SKM-1 (cell line): ENCODE data around the gene TOMM20.

Experiments used
- DNase-seq: peaks from one replicate; lab custom pipeline; 2025; ENCODE audit not compliant: unreplicated experiment; lab: John Stamatoyannopoulos, UW

The TOMM20 gene

GRCh38 chr1:235136111-235136510, 7.5 kb upstream of the TOMM20 start:
- no peak for DNase-seq

GRCh38 chr1:235134171-235134570, 5.5 kb upstream of the TOMM20 start:
- DNase-seq, result no peak

GRCh38 chr1:235133086-235133485, 4.4 kb upstream of the TOMM20 start:
- no peak for DNase-seq

- no peak for DNase-seq
Observed at GRCh38 chr1:235131961-235132360, 3.3 kb upstream of the TOMM20 start.

- DNase-seq, result no peak
Observed at GRCh38 chr1:235130766-235131270, 2.2 kb upstream of the TOMM20 start.

GRCh38 chr1:235129774-235130570, 1.3 kb upstream of the TOMM20 start:
- no peak for DNase-seq

GRCh38 chr1:235127732-235128455, 743 bp downstream of the TOMM20 start:
- DNase-seq, result no peak

GRCh38 chr1:235127203-235127602, 1.4 kb downstream of the TOMM20 start:
- DNase-seq, result no peak

- DNase-seq, result no peak
Observed at GRCh38 chr1:235124665-235125064, 4.0 kb downstream of the TOMM20 start.

- no peak for DNase-seq
Observed at GRCh38 chr1:235124111-235124510, 4.5 kb downstream of the TOMM20 start.

- no peak for DNase-seq
Observed at GRCh38 chr1:235122348-235122747, 6.3 kb downstream of the TOMM20 start.

- no peak for DNase-seq
Observed at GRCh38 chr1:235113183-235113917, 15.3 kb downstream of the TOMM20 start.

- DNase-seq, result no peak
Observed at GRCh38 chr1:235112297-235113182, 16.1 kb downstream of the TOMM20 start.

- no peak for DNase-seq
Observed at GRCh38 chr1:235111107-235111506, 17.5 kb downstream of the TOMM20 start.

- no peak for DNase-seq
Observed at GRCh38 chr1:235108876-235109275, 19.8 kb downstream of the TOMM20 start.

GRCh38 chr1:235108185-235108593, 20.4 kb downstream of the TOMM20 start:
- no peak for DNase-seq

GRCh38 chr1:235107368-235108184, 21.1 kb downstream of the TOMM20 start:
- no peak for DNase-seq

GRCh38 chr1:235106457-235106856, 22.2 kb downstream of the TOMM20 start:
- DNase-seq, result no peak
